Body of pancreas (tissue), 4 donors: ENCODE results near the gene CAPN14.

ENCODE experiments used
- CTCF ChIP-seq, 7 experiments: fragments of 450-650 bp in 4 of 7; fragments of 200-600 bp in 3 of 7; sonication (generic) in 3 of 7; IDR thresholded peaks; one replicate each; pipeline ENCODE4 v1.5.1; 2016 to 2019; ENCODE audit warnings: antibody characterized with exemption in 7 of 7
- POLR2A ChIP-seq, 3 donors: fragments of 450-650 bp; IDR thresholded peaks; one replicate each; pipeline ENCODE4 v1.6.1; 2016; ENCODE audit warnings: antibody characterized with exemption in 3 of 3, mild to moderate bottlenecking in 2 of 3

- TF ChIP-seq CTCF (IDR thresholded peaks at IDR 0.05) (no peak), POLR2A (IDR thresholded peaks at IDR 0.05) (no peak)
Measured at GRCh38 chr2:31204783-31205182, 12.5 kb downstream of the CAPN14 start.
